SK-N-SH (cell line): ENCODE data around the gene ANKRD11. TPM values are rescaled to one million over a fixed set of nuclear protein-coding genes. Genes with fewer than 3 reads are reported as not detected.
"Not testable (repeated sequence)": the region's sequence is repeated elsewhere in the genome, so short reads cannot be mapped to it uniquely, and the experiment has no call there.

Experiments
- CTCF ChIA-PET: fragments of 300-600, 350-600 bp; formaldehyde crosslinking; extraction: SDS; loops from one replicate; lab custom pipeline; 2021; lab: Yijun Ruan, JAX
- POLR2A ChIA-PET: fragments of 350-600 bp; sonication (Branson Sonifier 250); formaldehyde crosslinking; extraction: SDS; loops from one replicate; lab custom pipeline; 2020; ENCODE audit warnings: antibody characterized with exemption, inconsistent platforms; lab: Yijun Ruan, JAX
- DNase-seq: peaks from one replicate; pipeline ENCODE4 v3.0.0; 2012
- H2AFZ ChIP-seq: fragments of 200-600 bp; sonication (generic); 2 replicates; pipeline ENCODE4 v1.8.1; 2016; ENCODE audit warnings: antibody characterized with exemption, mild to moderate bottlenecking, low read depth
- H3F3A ChIP-seq: fragments of 200-600 bp; sonication (generic); replicated peaks from 2 replicates; pipeline ENCODE3; 2016; ENCODE audit warnings: antibody characterized with exemption, mild to moderate bottlenecking; ENCODE audit not compliant: insufficient read depth
- H3K27ac ChIP-seq, 2 experiments: fragments of 200-500 bp in 1 of 2; fragments of 200-600 bp in 1 of 2; sonication (Bioruptor generic) in 1 of 2; sonication (generic), shearing (Covaris generic) in 1 of 2; 2 replicates each; pipeline versions ENCODE4 v1.5.1 to v1.6.1; 2014 to 2016; ENCODE audit warnings: low read depth in 2 of 2, inconsistent platforms in 1 of 2, low read length in 1 of 2, mild to moderate bottlenecking in 1 of 2, mixed read lengths in 1 of 2
- H3K27me3 ChIP-seq: fragments of 200-600 bp; sonication (generic), shearing (Covaris generic); 2 replicates; pipeline ENCODE4 v1.6.1; 2016; ENCODE audit warnings: mixed run types; ENCODE audit not compliant: insufficient read depth
- H3K36me3 ChIP-seq, 2 experiments: fragments of 200-500 bp in 1 of 2; fragments of 200-600 bp in 1 of 2; sonication (Bioruptor generic) in 1 of 2; sonication (generic) in 1 of 2; replicated peaks in 1 of 2; 2 replicates each; pipeline versions ENCODE3 to v1.5.1; 2014 to 2016; ENCODE audit warnings: low read length in 1 of 2, mild to moderate bottlenecking in 1 of 2; ENCODE audit not compliant: insufficient read depth in 2 of 2, control insufficient read depth in 1 of 2
- H3K4me1 ChIP-seq, 2 experiments: fragments of 200-500 bp in 1 of 2; fragments of 200-600 bp in 1 of 2; sonication (Bioruptor generic) in 1 of 2; sonication (generic), shearing (Covaris generic) in 1 of 2; 2 replicates each; pipeline versions ENCODE4 v1.5.1 to v1.6.1; 2014 to 2016; ENCODE audit warnings: low read depth in 1 of 2, low read length in 1 of 2, mixed run types in 1 of 2; ENCODE audit not compliant: insufficient read depth in 2 of 2, control insufficient read depth in 1 of 2
- H3K4me2 ChIP-seq: fragments of 200-600 bp; sonication (generic), shearing (Covaris generic); 2 replicates; pipeline ENCODE4 v1.6.1; 2017; ENCODE audit warnings: mixed run types
- H3K4me3 ChIP-seq, 2 experiments: fragments of 200-500 bp in 1 of 2; fragments of 200-600 bp in 1 of 2; sonication (Bioruptor generic) in 1 of 2; sonication (generic), shearing (Covaris generic) in 1 of 2; 2 replicates each; pipeline versions ENCODE4 v1.5.1 to v1.8.1; 2014 to 2016; ENCODE audit warnings: low read depth in 2 of 2, inconsistent platforms in 1 of 2, low read length in 1 of 2, mild to moderate bottlenecking in 1 of 2, mixed read lengths in 1 of 2, moderate library complexity in 1 of 2
- H3K79me2 ChIP-seq: fragments of 200-600 bp; sonication (generic); 2 replicates; pipeline ENCODE4 v1.8.1; 2017; ENCODE audit warnings: mild to moderate bottlenecking; ENCODE audit not compliant: insufficient read depth
- H3K9ac ChIP-seq: fragments of 200-600 bp; sonication (generic); 2 replicates; pipeline ENCODE4 v1.6.1; 2017; ENCODE audit warnings: mixed run types
- H3K9me2 ChIP-seq: fragments of 200-600 bp; sonication (generic); 2 replicates; pipeline ENCODE4 v1.6.1; 2017; ENCODE audit warnings: mixed run types
- H3K9me3 ChIP-seq: fragments of 200-600 bp; sonication (generic); 2 replicates; pipeline ENCODE4 v1.6.1; 2017; ENCODE audit warnings: mixed run types, mild to moderate bottlenecking, moderate library complexity
- H4K20me1 ChIP-seq: fragments of 200-600 bp; sonication (generic); 2 replicates; pipeline ENCODE4 v1.6.1; 2017; ENCODE audit warnings: mild to moderate bottlenecking, mixed run types; ENCODE audit not compliant: insufficient read depth
- CHD2 ChIP-seq: fragments of 150-350 bp; IDR thresholded peaks from 2 replicates; pipeline ENCODE4 v1.6.1; 2018; ENCODE audit warnings: low read length; ENCODE audit not compliant: partially characterized antibody
- EP300 ChIP-seq, 2 experiments: IDR thresholded peaks; 2 replicates each; pipeline versions ENCODE4 v1.4.0 to v1.6.1; 2012; ENCODE audit warnings: borderline replicate concordance in 1 of 2, low read depth in 1 of 2, low read length in 1 of 2
- EZH2phosphoT487 ChIP-seq: fragments of 200-600 bp; sonication (generic); IDR thresholded peaks from 2 replicates; pipeline ENCODE4 v1.6.1; 2017; ENCODE audit warnings: low read depth, mixed run types, mild to moderate bottlenecking, antibody characterized with exemption, moderate library complexity, borderline replicate concordance
- FOXJ3 ChIP-seq: sonication (generic); formaldehyde crosslinking; IDR thresholded peaks from 2 replicates; pipeline ENCODE4 v1.5.1; 2020; ENCODE audit warnings: mild to moderate bottlenecking, missing genetic modification reagents
- FOXM1 ChIP-seq: IDR thresholded peaks from 2 replicates; pipeline ENCODE4 v1.4.0; 2012; ENCODE audit warnings: low read depth, mild to moderate bottlenecking
- GABPA ChIP-seq: IDR thresholded peaks from 2 replicates; pipeline ENCODE4 v1.4.0; 2012; ENCODE audit warnings: low read depth, mild to moderate bottlenecking
- JUND ChIP-seq: IDR thresholded peaks from 2 replicates; pipeline ENCODE4 v1.4.0; 2012
- MAX ChIP-seq: IDR thresholded peaks from 2 replicates; pipeline ENCODE4 v1.4.0; 2012; ENCODE audit warnings: low read depth
- MEF2A ChIP-seq: IDR thresholded peaks from 2 replicates; pipeline ENCODE4 v1.4.0; 2012; ENCODE audit warnings: low read depth, borderline replicate concordance
- NFIC ChIP-seq: IDR thresholded peaks from 2 replicates; pipeline ENCODE4 v1.4.0; 2012; ENCODE audit warnings: borderline replicate concordance
- RCOR1 ChIP-seq: fragments of 150-350 bp; IDR thresholded peaks from 2 replicates; pipeline ENCODE4 v1.6.1; 2017; ENCODE audit warnings: antibody characterized with exemption, low read length
- SMC3 ChIP-seq: IDR thresholded peaks from 2 replicates; pipeline ENCODE4 v1.6.1; 2012; ENCODE audit warnings: low read depth, low read length, improper control_type of control experiment
- TEAD4 ChIP-seq: IDR thresholded peaks from 2 replicates; pipeline ENCODE4 v1.4.0; 2012; ENCODE audit warnings: mild to moderate bottlenecking, borderline replicate concordance; ENCODE audit not compliant: insufficient read depth
- USF1 ChIP-seq: IDR thresholded peaks from 2 replicates; pipeline ENCODE4 v1.4.0; 2012; ENCODE audit warnings: low read depth, borderline replicate concordance
- WGBS: methylation state at CpG from one replicate; pipeline ENCODE4 v1.1.6; 2017; ENCODE audit warnings: low lambda C conversion rate; 5-methylcytosine and 5-hydroxymethylcytosine counted together
- polyA plus RNA-seq, 3 experiments: library from polyadenylated mRNA; depleted of rRNA; stranded (reverse); fragments of >200 nt; gene quantifications; 2 replicates each; pipeline ENCODE4 v1.2.3, GENCODE V29; 2012

Gene ANKRD11
- polyA plus RNA-seq, 1 of the 3 experiments (the other 2 are of a cell fraction): 50.2 TPM

DNA sequence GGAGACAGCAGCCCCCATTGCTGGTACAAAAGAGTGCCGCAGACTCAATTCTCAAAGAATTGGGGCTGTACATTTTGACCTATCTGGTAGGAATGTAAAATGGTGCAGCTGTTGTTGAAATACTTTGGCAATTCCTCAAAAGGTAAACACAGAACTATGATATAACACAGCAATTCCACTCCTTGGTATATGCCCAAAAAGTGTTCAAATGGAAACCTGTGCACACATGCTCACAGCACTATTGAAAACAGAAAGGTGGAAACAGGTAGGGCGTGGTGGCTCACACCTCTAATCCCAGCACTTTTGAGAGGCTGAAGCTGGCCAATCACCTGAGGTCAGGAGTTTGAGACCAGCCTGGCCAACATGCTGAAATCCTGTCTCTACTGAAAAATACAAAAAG is 34.7 kb downstream of the ANKRD11 start:
- CTCF ChIA-PET: no interaction called here
- POLR2A ChIA-PET: no interaction called here
- Histone ChIP-seq H3K36me3 (no peaks in the 10 kb centered on the region), H3K27me3 (no peaks in the 10 kb centered on the region), H3F3A (peaks cover 9% of the 10 kb centered on the region), H3K4me1 (peaks cover 13 to 23% of the 10 kb centered on the region in 2 experiments; a peak in 3 of 4 replicates), H4K20me1 (peaks cover 88% of the 10 kb centered on the region), H3K9ac (no peak overlapping the region)
- WGBS: 100% methylated on average over 2 of the region's 2 CpGs
- TF ChIP-seq EZH2phosphoT487 (no peak), NFIC (no peak), USF1 (no peak), FOXM1 (no peak), MAX (no peak), JUND (no peak), CHD2 (no peak), GABPA (no peak), RCOR1 (no peak), SMC3 (no peak), FOXJ3 (CRISPR knock-in tag) (no peak), MEF2A (no peak), EP300 (IDR thresholded peaks at IDR 0.05; ENCODE audit: borderline replicate concordance in 1 of 2, low read depth in 1 of 2, low read length in 1 of 2) (no peak)
- TF ChIP-seq, all 33 proteins: peak for 0
- peaks cover 94% of the 10 kb centered on the region for H3K79me2 ChIP-seq
- no peaks in the 10 kb centered on the region for H3K9me3 ChIP-seq
- no peak overlapping the region for H2AFZ ChIP-seq
- no peaks in the 10 kb centered on the region for H3K9me2 ChIP-seq
- H3K4me2 ChIP-seq: no peak overlapping the region
- H3K27ac ChIP-seq: no peak overlapping the region
- DNase-seq: no peak
- H3K4me3 ChIP-seq: no peak overlapping the region

DNA sequence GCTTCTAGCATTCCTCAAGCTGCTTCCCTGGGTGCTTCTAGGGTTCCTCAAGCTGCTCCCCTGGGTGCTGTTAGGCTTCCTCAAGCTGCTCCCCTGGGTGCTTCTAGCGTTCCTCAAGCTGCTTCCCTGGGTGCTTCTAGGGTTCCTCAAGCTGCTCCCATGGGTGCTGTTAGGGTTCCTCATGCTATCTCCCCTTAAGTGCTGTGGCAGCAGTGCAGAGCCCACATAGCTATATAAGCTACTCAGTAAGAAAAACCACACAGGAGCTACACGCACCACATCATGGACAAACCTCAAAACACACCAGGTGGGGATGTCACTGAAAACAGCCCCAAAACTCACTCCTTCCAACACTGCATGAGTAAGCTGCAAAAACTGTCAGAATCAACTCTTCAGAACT is 35.2 kb downstream of the ANKRD11 start:
- DNase-seq: no peak
- Histone ChIP-seq H3K27ac (no peak overlapping the region), H3K27me3 (no peaks in the 10 kb centered on the region), H3K9ac (no peak overlapping the region), H3K36me3 (no peaks in the 10 kb centered on the region), H2AFZ (no peak overlapping the region), H3F3A (peaks cover 7% of the 10 kb centered on the region), H3K4me2 (no peak overlapping the region), H3K79me2 (peaks cover 94% of the 10 kb centered on the region), H3K9me2 (no peaks in the 10 kb centered on the region), H3K4me1 (peaks cover 13 to 23% of the 10 kb centered on the region in 2 experiments; a peak in 3 of 4 replicates), H4K20me1 (peaks cover 88% of the 10 kb centered on the region), H3K4me3 (no peak overlapping the region), H3K9me3 (no peaks in the 10 kb centered on the region)
- ChIA-PET POLR2A (no interaction called here), CTCF (interaction anchor here (0.7 kb wide), 1 partner anchor 54 kb away, joined by 4 read pairs; no protein-coding TSS in a partner anchor)
- TF ChIP-seq MEF2A (no peak), TEAD4 (no peak)
- WGBS: 100% methylated on average over 2 of the region's 2 CpGs

DNA sequence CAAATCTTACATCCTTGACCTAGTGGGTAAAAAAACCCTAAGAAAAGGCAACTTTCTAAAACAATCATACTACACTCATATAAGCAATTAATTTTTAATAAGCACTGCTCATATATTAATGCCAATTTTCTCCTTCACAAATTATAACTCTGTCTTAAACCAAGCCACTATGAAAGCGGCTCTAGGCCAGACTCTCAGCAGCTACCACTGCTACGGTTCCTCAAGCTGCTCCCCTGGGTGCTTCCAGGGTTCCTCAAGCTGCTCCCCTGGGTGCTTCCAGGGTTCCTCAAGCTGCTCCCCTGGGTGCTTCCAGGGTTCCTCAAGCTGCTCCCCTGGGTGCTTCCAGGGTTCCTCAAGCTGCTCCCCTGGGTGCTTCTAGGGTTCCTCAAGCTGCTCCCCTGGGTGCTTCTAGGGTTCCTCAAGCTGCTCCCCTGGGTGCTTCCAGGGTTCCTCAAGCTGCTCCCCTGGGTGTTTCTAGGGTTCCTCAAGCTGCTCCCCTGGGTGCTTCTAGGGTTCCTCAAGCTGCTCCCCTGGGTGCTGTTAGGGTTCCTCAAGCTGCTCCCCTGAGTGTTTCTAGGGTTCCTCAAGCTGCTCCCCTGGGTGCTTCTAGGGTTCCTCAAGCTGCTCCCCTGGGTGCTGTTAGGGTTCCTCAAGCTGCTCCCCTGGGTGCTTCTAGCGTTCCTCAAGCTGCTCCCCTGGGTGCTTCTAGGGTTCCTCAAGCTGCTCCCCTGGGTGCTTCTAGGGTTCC is 35.8 kb downstream of the ANKRD11 start:
- H3K27ac ChIP-seq, H2AFZ ChIP-seq, H3K9me3 ChIP-seq, H3F3A ChIP-seq, DNase-seq, H3K27me3 ChIP-seq, H3K4me3 ChIP-seq, H3K4me2 ChIP-seq, H3K9me2 ChIP-seq, H3K9ac ChIP-seq, H3K36me3 ChIP-seq, POLR2A ChIA-PET: not testable (repeated sequence)
- H4K20me1 ChIP-seq: peaks cover 89% of the 10 kb centered on the region
- peaks cover 13 to 20% of the 10 kb centered on the region in 2 experiments; a peak in 3 of 4 replicates for H3K4me1 ChIP-seq
- peaks cover 94% of the 10 kb centered on the region for H3K79me2 ChIP-seq
- 92% methylated on average over 2 of the region's 3 CpGs for WGBS
- CTCF ChIA-PET: interaction anchor here (0.7 kb wide), 1 partner anchor 53 kb away, joined by 4 read pairs; no protein-coding TSS in a partner anchor
